Body of pancreas (tissue), 4 donors: Measurements from ENCODE around the gene PTPRD.

Source experiments
- POLR2A ChIP-seq, 3 donors: fragments of 450-650 bp; IDR thresholded peaks; one replicate each; pipeline ENCODE4 v1.6.1; 2016; ENCODE audit warnings: antibody characterized with exemption in 3 of 3, mild to moderate bottlenecking in 2 of 3
- TF ChIP-seq, protein P1 (sequence below), 7 experiments: fragments of 450-650 bp in 4 of 7; fragments of 200-600 bp in 3 of 7; sonication (generic) in 3 of 7; IDR thresholded peaks; one replicate each; pipeline ENCODE4 v1.5.1; 2016 to 2019; ENCODE audit warnings: antibody characterized with exemption in 7 of 7

DNA sequence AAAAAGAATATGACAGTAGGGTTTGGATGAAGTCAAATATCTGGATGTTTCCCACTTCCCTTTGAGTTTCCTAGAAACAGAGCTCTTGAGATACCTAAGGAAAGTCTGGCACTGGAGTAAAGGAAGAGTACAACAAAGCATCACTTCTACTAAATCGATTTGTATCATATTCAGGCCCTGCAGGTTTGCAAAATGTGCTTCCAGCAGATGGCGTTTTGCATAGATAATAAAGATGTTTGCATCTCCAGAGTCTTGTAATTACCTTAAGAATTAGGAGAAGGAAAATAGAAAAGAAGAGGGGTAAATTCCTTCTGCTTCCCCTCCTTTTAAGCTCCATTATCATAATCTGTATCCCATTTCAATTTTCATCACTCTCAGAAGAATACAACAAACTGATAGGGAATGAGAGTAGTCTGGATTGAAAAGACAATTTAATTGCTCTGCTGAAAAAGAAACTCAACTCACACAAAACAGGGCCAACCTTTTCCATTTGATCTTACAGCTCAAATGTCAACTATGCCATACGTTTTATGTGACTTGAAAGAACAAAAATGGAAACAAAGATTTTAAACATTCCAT, 380.4 kb downstream of the PTPRD start:
- TF ChIP-seq, protein P1, sequence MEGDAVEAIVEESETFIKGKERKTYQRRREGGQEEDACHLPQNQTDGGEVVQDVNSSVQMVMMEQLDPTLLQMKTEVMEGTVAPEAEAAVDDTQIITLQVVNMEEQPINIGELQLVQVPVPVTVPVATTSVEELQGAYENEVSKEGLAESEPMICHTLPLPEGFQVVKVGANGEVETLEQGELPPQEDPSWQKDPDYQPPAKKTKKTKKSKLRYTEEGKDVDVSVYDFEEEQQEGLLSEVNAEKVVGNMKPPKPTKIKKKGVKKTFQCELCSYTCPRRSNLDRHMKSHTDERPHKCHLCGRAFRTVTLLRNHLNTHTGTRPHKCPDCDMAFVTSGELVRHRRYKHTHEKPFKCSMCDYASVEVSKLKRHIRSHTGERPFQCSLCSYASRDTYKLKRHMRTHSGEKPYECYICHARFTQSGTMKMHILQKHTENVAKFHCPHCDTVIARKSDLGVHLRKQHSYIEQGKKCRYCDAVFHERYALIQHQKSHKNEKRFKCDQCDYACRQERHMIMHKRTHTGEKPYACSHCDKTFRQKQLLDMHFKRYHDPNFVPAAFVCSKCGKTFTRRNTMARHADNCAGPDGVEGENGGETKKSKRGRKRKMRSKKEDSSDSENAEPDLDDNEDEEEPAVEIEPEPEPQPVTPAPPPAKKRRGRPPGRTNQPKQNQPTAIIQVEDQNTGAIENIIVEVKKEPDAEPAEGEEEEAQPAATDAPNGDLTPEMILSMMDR (IDR thresholded peaks at IDR 0.05): no peak
- no peak for TF ChIP-seq POLR2A (IDR thresholded peaks at IDR 0.05)
